Peyer's patch (tissue), 4 donors: ENCODE measurements around the gene OCA2.
"Not testable (repeated sequence)": the region's sequence is repeated elsewhere in the genome, so short reads cannot be mapped to it uniquely, and the experiment has no call there.

ENCODE experiments used
- CTCF ChIP-seq, 6 experiments: fragments of 450-650 bp in 4 of 6; fragments of 200-600 bp in 2 of 6; sonication (generic) in 1 of 6; IDR thresholded peaks; one replicate each; pipeline ENCODE4 v1.5.1; 2017 to 2019; ENCODE audit warnings: antibody characterized with exemption in 6 of 6, mild to moderate bottlenecking in 3 of 6, moderate library complexity in 1 of 6
- POLR2A ChIP-seq, 2 donors: fragments of 450-650 bp; IDR thresholded peaks; one replicate each; pipeline ENCODE4 v1.5.1; 2017; ENCODE audit warnings: antibody characterized with exemption in 2 of 2, mild to moderate bottlenecking in 2 of 2, moderate library complexity in 2 of 2

GRCh38 chr15:28008175-28008574 is 90.9 kb downstream of the OCA2 start:
- TF ChIP-seq CTCF, POLR2A (IDR thresholded peaks at IDR 0.05): not testable (repeated sequence)
